Measurements from ENCODE around the gene CPLX3.

The CPLX3 gene

DNA sequence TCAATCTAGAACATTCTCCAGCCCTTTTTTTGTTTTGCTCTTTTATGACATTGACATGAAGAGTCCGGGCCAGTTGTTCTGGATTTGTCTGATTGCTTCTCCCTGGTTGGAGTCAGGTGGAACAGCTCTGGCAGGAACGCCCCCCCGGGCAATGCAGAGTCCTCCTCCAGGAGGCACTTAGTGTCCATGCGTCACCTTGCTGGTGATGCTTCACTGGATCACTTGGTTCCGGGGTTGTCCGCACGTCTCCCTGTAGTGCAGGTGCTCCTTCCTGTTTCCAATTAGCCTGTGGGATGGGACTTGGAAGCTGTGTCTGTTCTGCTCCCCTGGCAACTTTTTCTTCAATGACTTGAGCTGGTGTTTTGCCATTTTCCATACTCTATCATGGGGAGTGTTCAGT, 34.8 kb upstream of the CPLX3 start:
- H4K20me1 ChIP-seq (ENCODE audit: insufficient read depth) = peaks cover 10% of the 10 kb centered on the region; the same call in 1 of the 2 replicates
- H3K9ac ChIP-seq = no peak overlapping the region
- H3K27ac ChIP-seq = no peak overlapping the region
- H3K79me2 ChIP-seq (ENCODE audit: insufficient read depth, low read depth) = peaks cover 85% of the 10 kb centered on the region
- H2AFZ ChIP-seq (ENCODE audit: low read depth) = no peak overlapping the region
- peak overlapping the region; percentile 99; the same call in 1 of the 2 replicates for H3K4me2 ChIP-seq
- H3K4me3 ChIP-seq (IDR thresholded peaks at IDR 0.05; ENCODE audit: insufficient read depth, low read depth, low read length) = no peak overlapping the region
- TF ChIP-seq, protein P1, sequence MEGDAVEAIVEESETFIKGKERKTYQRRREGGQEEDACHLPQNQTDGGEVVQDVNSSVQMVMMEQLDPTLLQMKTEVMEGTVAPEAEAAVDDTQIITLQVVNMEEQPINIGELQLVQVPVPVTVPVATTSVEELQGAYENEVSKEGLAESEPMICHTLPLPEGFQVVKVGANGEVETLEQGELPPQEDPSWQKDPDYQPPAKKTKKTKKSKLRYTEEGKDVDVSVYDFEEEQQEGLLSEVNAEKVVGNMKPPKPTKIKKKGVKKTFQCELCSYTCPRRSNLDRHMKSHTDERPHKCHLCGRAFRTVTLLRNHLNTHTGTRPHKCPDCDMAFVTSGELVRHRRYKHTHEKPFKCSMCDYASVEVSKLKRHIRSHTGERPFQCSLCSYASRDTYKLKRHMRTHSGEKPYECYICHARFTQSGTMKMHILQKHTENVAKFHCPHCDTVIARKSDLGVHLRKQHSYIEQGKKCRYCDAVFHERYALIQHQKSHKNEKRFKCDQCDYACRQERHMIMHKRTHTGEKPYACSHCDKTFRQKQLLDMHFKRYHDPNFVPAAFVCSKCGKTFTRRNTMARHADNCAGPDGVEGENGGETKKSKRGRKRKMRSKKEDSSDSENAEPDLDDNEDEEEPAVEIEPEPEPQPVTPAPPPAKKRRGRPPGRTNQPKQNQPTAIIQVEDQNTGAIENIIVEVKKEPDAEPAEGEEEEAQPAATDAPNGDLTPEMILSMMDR (conservative IDR thresholded peaks at IDR 0.05; ENCODE audit: low read depth, low read length) = no peak
- H3K36me3 ChIP-seq (ENCODE audit: insufficient read depth) = no peaks in the 10 kb centered on the region
- H3K4me1 ChIP-seq (ENCODE audit: low read depth, poor library complexity, severe bottlenecking) = peaks cover 61% of the 10 kb centered on the region
- no peaks in the 10 kb centered on the region for H3K27me3 ChIP-seq (ENCODE audit: insufficient read depth, low read depth)

DNA sequence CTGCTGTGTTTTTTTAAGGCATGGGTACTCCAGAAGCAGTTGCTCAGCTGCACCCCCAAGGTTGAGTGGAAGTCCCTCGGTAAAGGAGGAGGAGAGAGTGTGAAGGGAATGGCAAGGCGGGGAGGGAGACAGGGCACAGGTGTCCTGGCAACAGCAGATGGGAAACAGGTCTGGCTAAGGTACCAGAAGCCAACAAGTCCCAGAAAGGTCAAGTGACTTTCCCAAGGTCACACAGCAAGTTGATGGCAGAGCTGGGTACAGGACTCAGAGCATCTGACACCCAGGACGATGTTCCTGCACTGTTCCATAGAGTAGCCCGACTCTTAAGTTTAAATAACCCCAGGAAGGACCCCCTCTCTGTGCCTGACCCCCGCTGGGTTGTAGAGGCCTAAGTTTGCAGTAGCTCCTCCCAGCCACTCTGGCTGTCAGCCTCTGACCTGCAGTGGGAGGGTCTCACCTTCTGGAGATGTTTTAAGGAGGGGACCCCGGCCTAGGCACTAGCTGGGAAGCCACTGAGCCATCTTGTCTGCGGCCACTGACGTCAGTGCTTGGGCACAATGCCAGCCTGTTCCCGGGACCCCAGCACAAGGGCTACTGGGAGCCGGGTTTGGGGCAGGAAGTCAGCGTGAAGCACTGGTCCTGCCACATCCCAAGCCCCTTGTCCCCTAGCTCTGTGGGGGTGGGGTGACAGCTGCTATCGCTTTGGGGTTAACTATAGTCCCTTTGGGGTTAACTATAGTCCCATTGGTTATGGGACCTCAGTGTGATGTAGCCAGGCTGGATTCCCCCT, 34.0 kb upstream of the CPLX3 start:
- Histone ChIP-seq H4K20me1 (ENCODE audit: insufficient read depth) (peaks cover 10% of the 10 kb centered on the region; the same call in 1 of the 2 replicates), H3K4me2 (no peak overlapping the region), H3K4me3 (IDR thresholded peaks at IDR 0.05; ENCODE audit: insufficient read depth, low read depth, low read length) (no peak overlapping the region), H3K79me2 (ENCODE audit: insufficient read depth, low read depth) (peaks cover 85% of the 10 kb centered on the region), H3K27ac (no peak overlapping the region), H3K27me3 (ENCODE audit: insufficient read depth, low read depth) (no peaks in the 10 kb centered on the region), H3K36me3 (ENCODE audit: insufficient read depth) (no peaks in the 10 kb centered on the region), H2AFZ (ENCODE audit: low read depth) (no peak overlapping the region), H3K9ac (no peak overlapping the region), H3K4me1 (ENCODE audit: low read depth, poor library complexity, severe bottlenecking) (peaks cover 53% of the 10 kb centered on the region)
- TF ChIP-seq, protein P1 (conservative IDR thresholded peaks at IDR 0.05; ENCODE audit: low read depth, low read length) = no peak

DNA sequence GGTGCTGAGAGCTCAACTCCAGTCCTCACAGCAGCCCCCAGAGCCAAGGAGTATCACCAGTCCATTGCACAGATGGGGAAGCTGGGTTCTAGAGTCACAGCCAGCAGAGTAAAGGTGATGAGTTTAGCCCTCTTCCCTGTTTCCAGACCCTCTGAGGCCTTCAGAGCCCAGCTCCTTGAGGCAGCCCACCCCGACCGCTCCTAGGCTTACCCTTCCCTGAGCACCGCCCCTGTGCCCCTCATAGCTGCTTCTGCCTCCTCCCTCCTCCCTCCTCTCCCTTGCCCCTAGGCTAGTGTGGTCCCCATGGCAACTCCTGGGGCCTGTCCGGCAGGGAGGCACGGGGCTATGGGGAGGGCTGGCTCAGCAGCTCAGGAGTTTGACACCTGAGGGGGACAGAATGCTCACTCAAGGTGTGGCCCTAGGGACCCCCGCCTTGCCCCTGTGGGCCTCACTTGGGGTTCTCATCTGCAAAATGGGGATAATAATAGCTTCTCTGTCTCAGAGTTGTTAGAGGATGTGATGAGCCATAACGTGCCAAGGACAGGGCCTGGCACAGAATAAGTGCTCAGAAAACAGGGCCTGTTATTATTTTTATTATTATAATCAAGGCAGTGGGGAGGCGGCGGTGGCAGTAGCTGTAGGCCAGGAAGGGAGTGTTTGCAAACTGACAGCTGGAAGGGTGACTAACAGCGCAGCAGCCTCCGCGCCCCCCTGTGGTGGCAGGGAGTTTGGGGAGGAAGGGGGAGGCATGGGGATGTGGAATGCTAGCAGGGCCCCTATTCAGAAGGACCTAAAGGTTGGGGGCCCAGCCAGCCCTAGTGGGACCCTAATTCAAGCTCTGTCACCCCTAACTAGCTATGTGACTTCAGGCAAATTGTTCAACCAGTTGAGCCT, 33.0 kb upstream of the CPLX3 start:
- H3K27ac ChIP-seq = no peak overlapping the region
- TF ChIP-seq, protein P1 (conservative IDR thresholded peaks at IDR 0.05; ENCODE audit: low read depth, low read length) = no peak
- no peak overlapping the region for H3K4me3 ChIP-seq (IDR thresholded peaks at IDR 0.05; ENCODE audit: insufficient read depth, low read depth, low read length)
- H4K20me1 ChIP-seq (ENCODE audit: insufficient read depth) = peaks cover 10% of the 10 kb centered on the region; the same call in 1 of the 2 replicates
- H3K9ac ChIP-seq = no peak overlapping the region
- no peaks in the 10 kb centered on the region for H3K27me3 ChIP-seq (ENCODE audit: insufficient read depth, low read depth)
- peaks cover 88% of the 10 kb centered on the region for H3K79me2 ChIP-seq (ENCODE audit: insufficient read depth, low read depth)
- H2AFZ ChIP-seq (ENCODE audit: low read depth) = no peak overlapping the region
- H3K4me2 ChIP-seq = no peak overlapping the region
- no peaks in the 10 kb centered on the region for H3K36me3 ChIP-seq (ENCODE audit: insufficient read depth)
- H3K4me1 ChIP-seq (ENCODE audit: low read depth, poor library complexity, severe bottlenecking) = peaks cover 52% of the 10 kb centered on the region

DNA sequence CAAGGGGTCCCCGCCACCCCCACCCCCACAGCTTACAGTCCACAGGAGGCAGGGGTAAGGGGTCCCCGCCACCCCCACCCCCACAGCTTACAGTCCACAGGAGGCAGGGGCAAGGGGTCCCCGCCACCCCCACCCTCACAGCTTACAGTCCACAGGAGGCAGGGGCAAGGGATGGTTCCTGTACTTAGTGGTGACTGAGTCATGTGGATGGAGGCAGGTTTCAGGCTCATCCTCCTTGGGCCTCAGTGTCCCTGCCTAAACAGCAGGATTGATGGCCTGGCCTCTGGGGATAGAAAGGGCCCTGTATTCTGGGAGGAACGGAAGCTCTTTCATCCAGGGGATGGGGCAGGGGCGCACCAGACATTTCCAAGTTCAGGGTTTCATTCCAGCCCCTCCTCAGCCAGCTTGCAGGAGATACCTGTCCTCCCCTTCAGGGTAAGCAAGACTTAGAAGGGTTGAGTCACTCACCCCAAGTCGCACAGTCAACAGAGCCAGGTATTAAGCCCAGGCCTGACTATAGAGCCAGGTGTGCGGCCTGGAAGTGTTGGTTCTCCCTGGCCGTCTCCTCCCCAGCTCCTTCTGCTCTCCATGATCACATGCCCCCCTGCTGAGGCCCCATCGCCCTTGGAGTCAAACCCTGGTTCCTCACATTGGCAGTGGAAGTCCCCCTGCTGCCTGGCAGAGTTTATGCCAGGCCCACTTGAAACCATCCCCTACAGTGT, 32.0 kb upstream of the CPLX3 start:
- H3K4me2 ChIP-seq = no peak overlapping the region
- no peaks in the 10 kb centered on the region for H3K27me3 ChIP-seq (ENCODE audit: insufficient read depth, low read depth)
- no peaks in the 10 kb centered on the region for H3K36me3 ChIP-seq (ENCODE audit: insufficient read depth)
- H3K27ac ChIP-seq = no peak overlapping the region
- peaks cover 77% of the 10 kb centered on the region for H3K79me2 ChIP-seq (ENCODE audit: insufficient read depth, low read depth)
- no peak overlapping the region for H3K4me3 ChIP-seq (IDR thresholded peaks at IDR 0.05; ENCODE audit: insufficient read depth, low read depth, low read length)
- H3K4me1 ChIP-seq (ENCODE audit: low read depth, poor library complexity, severe bottlenecking) = peaks cover 55% of the 10 kb centered on the region
- H3K9ac ChIP-seq = no peak overlapping the region
- peaks cover 10% of the 10 kb centered on the region; the same call in 1 of the 2 replicates for H4K20me1 ChIP-seq (ENCODE audit: insufficient read depth)
- H2AFZ ChIP-seq (ENCODE audit: low read depth) = no peak overlapping the region
- TF ChIP-seq, protein P1 (conservative IDR thresholded peaks at IDR 0.05; ENCODE audit: low read depth, low read length) = no peak

Data from KMS-11 (cell line).